C4-2B (cell line): ENCODE measurements around the gene ZNF536.

Source experiments
- CTCF ChIP-seq: fragments of 450-650 bp; conservative IDR thresholded peaks from 2 replicates; pipeline ENCODE4 v1.5.1; 2017; ENCODE audit warnings: mild to moderate bottlenecking
- ZFX ChIP-seq: fragments of 450-650 bp; IDR thresholded peaks from 2 replicates; pipeline ENCODE4 v1.6.1; 2017

DNA sequence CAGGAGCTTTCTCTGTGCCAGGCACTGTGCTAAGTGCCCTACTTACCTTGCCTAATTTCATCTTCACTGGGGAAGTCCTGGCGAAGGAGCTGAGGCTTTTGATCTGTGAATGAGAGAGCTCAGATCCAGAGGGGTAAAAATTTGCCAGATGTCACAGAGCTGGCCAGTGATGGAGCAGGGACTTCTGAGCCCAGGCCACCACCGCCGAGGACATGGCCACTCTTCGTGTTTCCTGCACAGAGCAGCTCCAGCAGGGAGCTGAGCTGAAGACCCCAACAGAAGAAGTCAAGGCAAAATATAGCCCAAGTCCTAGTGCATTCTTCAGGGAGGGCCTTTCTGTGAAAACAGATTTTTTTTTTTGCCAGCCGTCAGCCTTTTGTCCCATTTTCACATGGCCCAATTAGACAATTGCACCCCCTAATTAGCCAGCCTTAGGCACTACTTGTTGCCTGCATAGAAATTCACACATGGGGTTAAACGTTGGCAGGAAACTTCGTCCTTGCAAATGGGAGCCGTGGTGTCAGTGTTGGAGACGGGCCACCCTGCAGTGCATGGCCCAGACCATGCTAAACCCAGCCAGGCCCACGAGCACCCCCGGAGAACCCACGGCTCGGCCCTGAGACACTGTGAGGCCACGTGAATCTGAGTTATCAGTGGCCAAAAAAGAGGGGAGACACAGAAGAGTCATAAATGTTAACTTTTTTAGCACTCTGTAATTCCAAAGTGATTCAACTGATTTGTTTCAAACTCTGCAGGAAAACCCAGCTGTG, 7.8 kb downstream of the ZNF536 start:
- TF ChIP-seq CTCF (no peak), ZFX (no peak)
